GM18505 (cell line): ENCODE results near the gene DGKB.

ENCODE experiments used
- ATAC-seq: cut with Tn5 transposase; IDR thresholded peaks from one replicate; pipeline ENCODE4 v1.9.1; 2021; ENCODE audit not compliant: unreplicated experiment
- POLR2A ChIP-seq: IDR thresholded peaks from 4 replicates; pipeline ENCODE4 v1.6.1; 2011; ENCODE audit warnings: borderline replicate concordance; ENCODE audit not compliant: insufficient read depth, insufficient read length; ENCODE audit errors: extremely low read depth

DGKB gene

GRCh38 chr7:14751461-14751860 is 151.1 kb downstream of the DGKB start:
- no peak for ATAC-seq
- no peak for TF ChIP-seq POLR2A

DNA sequence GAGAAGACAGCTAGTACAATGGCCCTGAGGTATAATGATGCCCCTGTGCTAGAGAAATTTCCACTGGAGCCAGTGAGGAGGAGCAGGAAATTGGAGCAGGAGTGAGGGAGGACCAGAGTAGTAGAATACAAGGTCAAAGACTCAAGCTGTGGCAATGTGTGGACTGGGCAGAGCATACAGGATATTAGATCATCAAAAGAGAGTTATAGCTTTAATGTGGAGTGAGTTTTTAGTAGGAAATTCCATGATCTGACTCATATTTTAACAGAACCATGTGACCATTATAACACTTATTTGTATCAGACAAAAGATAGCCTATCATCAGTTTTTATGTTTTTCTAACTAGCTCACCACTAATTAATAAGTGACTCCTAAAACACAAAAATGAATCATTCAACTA is 154.1 kb downstream of the DGKB start:
- no peak for TF ChIP-seq POLR2A

GRCh38 chr7:14747701-14748100 is 154.8 kb downstream of the DGKB start:
- TF ChIP-seq POLR2A, result no peak
- no peak for ATAC-seq

More for the DNA sequence above, 154.1 kb downstream of the DGKB start:
- no peak for ATAC-seq

DNA sequence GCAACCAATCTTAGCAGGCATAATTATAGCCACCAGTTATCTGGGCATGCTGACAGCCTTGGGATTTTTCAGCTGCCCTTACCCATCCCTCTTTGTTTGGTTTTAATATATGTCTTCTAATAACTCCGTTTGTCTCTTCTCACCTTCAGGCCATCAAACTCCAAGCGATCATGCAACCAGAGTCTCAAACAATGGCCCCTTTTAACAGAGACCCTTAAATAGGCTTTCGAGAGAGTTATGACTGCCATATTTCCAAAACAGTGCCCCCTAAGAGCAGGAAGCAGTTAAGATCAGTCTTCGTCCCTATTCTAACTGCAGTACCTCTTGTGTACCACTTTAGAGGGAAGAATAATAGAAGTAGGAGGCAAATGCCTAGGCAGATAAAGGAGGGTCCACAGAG is 157.5 kb downstream of the DGKB start:
- ATAC-seq, result no peak
- TF ChIP-seq POLR2A, result no peak

- no peak for TF ChIP-seq POLR2A
- no peak for ATAC-seq
These were observed 161.9 kb downstream of the DGKB start for GRCh38 chr7:14740606-14741005.

DNA sequence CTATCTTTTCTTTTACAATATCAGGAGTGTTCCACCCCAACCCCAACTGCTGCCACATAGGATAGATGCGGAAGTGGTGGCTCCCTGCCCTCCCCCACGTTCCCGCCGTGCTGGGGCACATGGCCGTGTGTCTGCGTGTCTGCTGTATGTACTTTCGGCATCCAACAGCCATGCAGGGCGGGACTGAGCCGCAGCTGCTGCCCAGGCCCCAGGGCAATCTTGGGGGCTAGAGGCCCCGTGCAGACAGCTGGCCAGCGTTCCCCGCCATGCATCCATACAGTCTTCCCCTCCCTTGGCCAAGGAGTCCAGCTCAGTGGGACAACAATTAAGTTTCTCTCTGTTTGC is 162.7 kb downstream of the DGKB start:
- ATAC-seq, result no peak

GRCh38 chr7:14739168-14739840 is 163.2 kb downstream of the DGKB start:
- ATAC-seq, result no peak
- TF ChIP-seq POLR2A, result no peak

More for the DNA sequence above, 162.7 kb downstream of the DGKB start:
- no peak for TF ChIP-seq POLR2A

DNA sequence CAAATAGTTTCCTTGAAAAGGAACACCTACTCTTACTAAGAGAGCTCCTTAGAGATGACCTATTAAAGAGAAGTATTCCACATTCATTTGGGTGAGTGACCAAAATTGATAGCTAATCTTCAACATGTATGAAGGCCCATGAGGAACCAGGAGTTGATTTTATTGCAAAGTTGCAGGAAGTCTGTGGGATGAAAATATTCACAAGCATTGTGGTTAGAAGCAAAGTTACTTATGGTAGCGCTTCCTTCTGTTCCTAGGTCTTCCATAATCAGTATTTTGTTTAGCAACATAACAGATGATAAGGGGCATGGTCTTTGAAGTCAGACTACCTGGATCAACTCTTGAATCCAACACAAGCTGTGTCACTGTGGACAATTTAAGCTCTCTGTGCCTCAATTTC is 164.5 kb downstream of the DGKB start:
- TF ChIP-seq POLR2A, result no peak
- ATAC-seq, result no peak

DNA sequence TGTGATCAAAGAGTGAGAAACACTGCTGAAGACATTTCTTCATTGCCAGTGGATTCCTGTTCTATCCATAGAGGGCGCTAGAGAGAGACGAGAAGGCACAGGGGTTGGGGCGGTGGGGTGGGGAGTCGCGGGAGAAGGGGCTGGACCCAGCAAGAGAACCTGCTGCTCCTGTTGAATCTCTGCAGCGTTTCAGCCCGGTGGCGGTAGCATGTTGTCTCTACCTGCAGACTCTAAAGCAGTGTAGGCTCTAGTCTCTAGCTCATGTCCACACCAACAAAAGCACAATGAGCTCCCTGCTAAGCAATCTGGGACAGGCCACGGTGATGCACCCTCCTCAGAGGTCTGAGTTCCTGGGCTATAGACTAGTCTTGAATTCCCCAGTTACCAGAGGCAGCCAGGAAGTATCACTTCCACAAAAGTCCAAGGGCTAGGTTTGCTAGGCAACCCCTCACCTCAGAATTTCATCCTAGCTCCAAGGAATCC is 167.7 kb downstream of the DGKB start:
- no peak for ATAC-seq
- no peak for TF ChIP-seq POLR2A

- no peak for ATAC-seq
These were observed 181.8 kb downstream of the DGKB start for GRCh38 chr7:14720785-14721184.

GRCh38 chr7:14717816-14718215 is 184.7 kb downstream of the DGKB start:
- ATAC-seq, result no peak
- TF ChIP-seq POLR2A, result no peak

More at GRCh38 chr7:14720785-14721184, 181.8 kb downstream of the DGKB start:
- TF ChIP-seq POLR2A, result no peak

DNA sequence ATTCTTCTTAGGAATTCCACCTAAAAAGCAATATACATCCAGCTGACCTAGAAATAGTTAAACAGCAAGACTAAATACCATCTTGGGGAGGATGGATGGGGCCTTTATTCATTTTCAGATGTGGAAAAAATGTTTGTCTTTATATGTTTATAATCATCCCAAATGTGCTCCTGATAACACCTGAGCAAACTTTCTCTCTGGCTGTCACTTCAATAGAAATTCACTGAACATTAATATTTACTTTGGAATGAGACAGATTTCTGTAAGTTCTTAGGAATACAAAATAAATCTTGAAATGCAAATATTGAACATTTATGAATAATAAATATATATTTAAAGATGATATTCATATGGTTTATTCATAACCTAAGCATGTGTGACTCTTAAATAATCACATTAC is 185.4 kb downstream of the DGKB start:
- ATAC-seq, result no peak
- no peak for TF ChIP-seq POLR2A

DNA sequence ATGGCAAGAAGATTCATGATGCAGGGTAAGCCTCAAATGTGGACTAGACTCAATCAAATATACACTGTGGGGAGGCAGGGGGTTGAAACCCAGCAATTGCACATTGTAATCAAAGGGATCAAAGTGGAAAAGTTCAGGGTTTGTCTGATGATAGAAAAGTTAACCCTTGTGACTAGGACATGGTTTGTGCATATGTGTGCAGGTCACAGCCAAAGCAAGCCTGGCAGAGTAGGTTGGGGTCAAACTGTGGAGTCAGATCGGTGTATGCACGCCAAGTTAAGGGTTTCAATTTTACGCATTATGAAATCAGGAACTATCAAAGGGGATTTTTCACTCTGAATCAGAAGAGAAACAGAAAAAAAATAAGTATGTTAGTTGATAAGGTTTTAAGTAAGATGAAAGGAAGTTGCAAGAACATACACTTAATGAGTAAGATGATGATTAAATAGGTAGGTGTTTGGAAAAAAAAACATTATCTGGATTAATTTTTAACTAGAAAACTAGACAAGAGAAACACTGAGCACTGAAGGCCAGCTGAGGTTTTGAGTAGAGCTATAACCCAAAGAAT is 188.3 kb downstream of the DGKB start:
- peak; percentile 99 for ATAC-seq
- no peak for TF ChIP-seq POLR2A

- no peak for ATAC-seq
- TF ChIP-seq POLR2A, result no peak
These were observed 204.3 kb downstream of the DGKB start for GRCh38 chr7:14698239-14698638.
